CD4-positive, alpha-beta T cell (primary cell): Measurements from ENCODE around the gene MVB12A. TPM values are rescaled to one million over a fixed set of nuclear protein-coding genes. Genes with fewer than 3 reads are reported as not detected.

ENCODE experiments used
- ATAC-seq: fragments of 200-7000 bp; cut with Tn5 transposase; one replicate; pipeline ENCODE4 v1.10.0; 2022; ENCODE audit warnings: mild to moderate bottlenecking; ENCODE audit not compliant: poor library complexity
- CTCF ChIA-PET: fragments of 350-600 bp; sonication (Branson Sonifier 250); formaldehyde crosslinking; loops from one replicate; lab custom pipeline; 2021; ENCODE audit warnings: antibody characterized with exemption, inconsistent platforms; lab: Charles Lee
- POLR2A ChIA-PET: fragments of 350-600 bp; sonication (Branson Sonifier 250); formaldehyde crosslinking; loops from one replicate; lab custom pipeline; 2021; ENCODE audit warnings: antibody characterized with exemption, inconsistent platforms; lab: Charles Lee
- DNase-seq, 14 experiments: peaks; one replicate each; pipeline ENCODE4 v3.0.0-alpha.2; 2013 to 2020; ENCODE audit warnings: mixed read lengths in 2 of 14
- H3K27ac ChIP-seq, 2 donors: one replicate each; pipeline versions ENCODE4 v1.5.1 to v1.7.0; 2013; ENCODE audit warnings: low read length in 2 of 2, low read depth in 1 of 2, mild to moderate bottlenecking in 1 of 2
- H3K27me3 ChIP-seq, 2 experiments: 1 replicate in 1 of 2; 2 replicates in 1 of 2; pipeline versions ENCODE4 v1.6.1 to v1.7.0; 2013; ENCODE audit warnings: low read length in 2 of 2, control low read depth in 1 of 2, mild to moderate bottlenecking in 1 of 2, moderate library complexity in 1 of 2; ENCODE audit not compliant: insufficient read depth in 2 of 2, control insufficient read depth in 1 of 2
- H3K36me3 ChIP-seq: one replicate; pipeline ENCODE4 v1.6.1; 2013; ENCODE audit warnings: low read length, control low read depth; ENCODE audit not compliant: insufficient read depth
- H3K4me1 ChIP-seq: one replicate; pipeline ENCODE4 v1.6.1; 2013; ENCODE audit warnings: low read length, control low read depth; ENCODE audit not compliant: insufficient read depth
- H3K4me3 ChIP-seq: one replicate; pipeline ENCODE4 v1.5.1; 2013; ENCODE audit warnings: mild to moderate bottlenecking, low read length, moderate library complexity
- H3K9me3 ChIP-seq, 2 experiments: 1 replicate in 1 of 2; 2 replicates in 1 of 2; pipeline versions ENCODE4 v1.6.1 to v1.7.0; 2013; ENCODE audit warnings: low read length in 2 of 2, mild to moderate bottlenecking in 2 of 2, control low read depth in 1 of 2, moderate library complexity in 1 of 2; ENCODE audit not compliant: control insufficient read depth in 1 of 2, insufficient read depth in 1 of 2
- H3K27ac Mint-ChIP-seq: one replicate; pipeline ENCODE4 v1.8.0; 2020; ENCODE audit warnings: mixed read lengths
- H3K27me3 Mint-ChIP-seq: one replicate; pipeline ENCODE4 v1.8.0; 2021; ENCODE audit warnings: mixed read lengths
- H3K36me3 Mint-ChIP-seq: one replicate; pipeline ENCODE4 v1.8.0; 2021; ENCODE audit warnings: low read depth, mixed read lengths
- H3K4me1 Mint-ChIP-seq: one replicate; pipeline ENCODE4 v1.8.0; 2021; ENCODE audit warnings: low read depth, mixed read lengths
- H3K4me3 Mint-ChIP-seq: one replicate; pipeline ENCODE4 v1.8.0; 2020; ENCODE audit warnings: mild to moderate bottlenecking, mixed read lengths
- H3K9me3 Mint-ChIP-seq: one replicate; pipeline ENCODE4 v1.8.0; 2020; ENCODE audit warnings: mixed read lengths
- intact Hi-C, 2 experiments: fragments of 100-400 bp; cut with DNase I in 1 of 2; cut with micrococcal nuclease in 1 of 2; formaldehyde crosslinking; loops; one replicate each; pipeline versions ENCODE4 v1.15.1 to v1.9.0; 2023 to 2025; cut with DNase I, micrococcal nuclease
- total RNA-seq, 174 experiments: library from RNA in 2 of 174; stranded (reverse) in 2 of 174; gene quantifications; one replicate each; pipeline ENCODE4 v1.2.3 and lab custom pipeline; 2021 to 2026
- TF ChIP-seq, protein P1 (sequence below): fragments of 200-600 bp; IDR thresholded peaks from one replicate; pipeline ENCODE4 v1.8.0; 2022; ENCODE audit warnings: antibody characterized with exemption, mild to moderate bottlenecking

MVB12A gene
- total RNA-seq, 2 experiments from 2014 or later, result 9.8 to 10.7 TPM

DNA sequence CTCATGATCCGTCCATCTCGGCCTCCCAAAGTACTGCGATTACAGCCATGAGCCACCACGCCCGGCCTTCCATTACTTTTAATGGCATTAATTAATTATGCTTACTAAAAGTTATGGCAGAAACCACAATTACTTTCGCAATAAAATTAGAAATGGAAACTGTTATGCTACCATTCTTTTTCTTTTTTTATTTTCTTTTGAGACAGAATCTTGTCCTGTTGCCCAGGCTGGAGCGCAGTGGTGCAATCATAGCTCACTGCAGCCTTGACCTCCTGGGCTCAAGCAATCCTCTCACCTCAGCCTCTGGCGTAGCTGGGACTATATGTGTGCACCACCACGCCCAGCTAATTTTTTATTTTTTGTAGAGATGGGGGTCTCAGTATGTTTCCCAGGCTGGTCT lies 9.9 kb upstream of the MVB12A start:
- CTCF ChIA-PET, result interaction anchor here (0.6 kb wide), 1 partner anchor 102 kb away, joined by 3 read pairs; no protein-coding TSS in a partner anchor
- Mint-ChIP-seq H3K27me3 (no peaks in the 10 kb centered on the region), H3K36me3 (peaks cover 23% of the 10 kb centered on the region), H3K4me3 (no peak overlapping the region), H3K4me1 (peaks cover 28% of the 10 kb centered on the region), H3K27ac (no peak overlapping the region), H3K9me3 (no peaks in the 10 kb centered on the region)
- Histone ChIP-seq H3K9me3 (no peaks in the 10 kb centered on the region), H3K4me1 (peaks cover 39% of the 10 kb centered on the region), H3K36me3 (peaks cover 35% of the 10 kb centered on the region), H3K27ac (no peak overlapping the region), H3K27me3 (no peaks in the 10 kb centered on the region), H3K4me3 (no peak overlapping the region)
- TF ChIP-seq, protein P1, sequence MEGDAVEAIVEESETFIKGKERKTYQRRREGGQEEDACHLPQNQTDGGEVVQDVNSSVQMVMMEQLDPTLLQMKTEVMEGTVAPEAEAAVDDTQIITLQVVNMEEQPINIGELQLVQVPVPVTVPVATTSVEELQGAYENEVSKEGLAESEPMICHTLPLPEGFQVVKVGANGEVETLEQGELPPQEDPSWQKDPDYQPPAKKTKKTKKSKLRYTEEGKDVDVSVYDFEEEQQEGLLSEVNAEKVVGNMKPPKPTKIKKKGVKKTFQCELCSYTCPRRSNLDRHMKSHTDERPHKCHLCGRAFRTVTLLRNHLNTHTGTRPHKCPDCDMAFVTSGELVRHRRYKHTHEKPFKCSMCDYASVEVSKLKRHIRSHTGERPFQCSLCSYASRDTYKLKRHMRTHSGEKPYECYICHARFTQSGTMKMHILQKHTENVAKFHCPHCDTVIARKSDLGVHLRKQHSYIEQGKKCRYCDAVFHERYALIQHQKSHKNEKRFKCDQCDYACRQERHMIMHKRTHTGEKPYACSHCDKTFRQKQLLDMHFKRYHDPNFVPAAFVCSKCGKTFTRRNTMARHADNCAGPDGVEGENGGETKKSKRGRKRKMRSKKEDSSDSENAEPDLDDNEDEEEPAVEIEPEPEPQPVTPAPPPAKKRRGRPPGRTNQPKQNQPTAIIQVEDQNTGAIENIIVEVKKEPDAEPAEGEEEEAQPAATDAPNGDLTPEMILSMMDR, result no peak
- ATAC-seq, result no peak
- intact Hi-C loops, result no loop called here
- no peak for DNase-seq
- POLR2A ChIA-PET, result no interaction called here

DNA sequence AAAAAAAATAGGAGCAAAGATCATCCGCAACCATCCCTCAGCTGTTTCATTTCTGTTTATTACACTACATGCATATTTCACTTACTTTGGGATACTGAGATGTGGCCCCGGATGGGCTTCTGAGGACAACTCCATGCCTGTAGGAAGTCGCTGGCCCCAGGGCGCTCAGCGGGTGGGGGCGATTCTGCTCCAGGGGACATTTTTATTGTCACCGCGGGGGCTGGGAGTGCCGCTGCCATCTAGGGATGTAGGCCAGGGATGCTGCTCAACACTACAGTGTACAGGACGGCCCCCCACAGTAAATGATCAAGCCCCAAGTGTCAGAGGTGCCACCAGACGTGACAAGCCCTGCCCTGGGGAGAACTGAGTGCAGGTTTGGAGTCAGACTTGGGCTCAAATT lies 8.0 kb upstream of the MVB12A start:
- H3K27ac Mint-ChIP-seq, result no peak overlapping the region
- peaks cover 11% of the 10 kb centered on the region for H3K4me1 Mint-ChIP-seq
- DNase-seq, result no peak
- no peak for ATAC-seq
- no peaks in the 10 kb centered on the region for H3K27me3 ChIP-seq
- peaks cover 25% of the 10 kb centered on the region for H3K4me1 ChIP-seq
- H3K4me3 Mint-ChIP-seq, result no peak overlapping the region
- intact Hi-C loops, result no loop called here
- POLR2A ChIA-PET, result no interaction called here
- no peaks in the 10 kb centered on the region for H3K9me3 ChIP-seq
- no peaks in the 10 kb centered on the region for H3K27me3 Mint-ChIP-seq
- H3K4me3 ChIP-seq, result no peak overlapping the region
- no peak overlapping the region for H3K27ac ChIP-seq
- TF ChIP-seq, protein P1, result no peak
- peaks cover 26% of the 10 kb centered on the region for H3K36me3 Mint-ChIP-seq
- CTCF ChIA-PET, result no interaction called here
- H3K36me3 ChIP-seq, result peaks cover 45% of the 10 kb centered on the region
- H3K9me3 Mint-ChIP-seq, result no peaks in the 10 kb centered on the region

DNA sequence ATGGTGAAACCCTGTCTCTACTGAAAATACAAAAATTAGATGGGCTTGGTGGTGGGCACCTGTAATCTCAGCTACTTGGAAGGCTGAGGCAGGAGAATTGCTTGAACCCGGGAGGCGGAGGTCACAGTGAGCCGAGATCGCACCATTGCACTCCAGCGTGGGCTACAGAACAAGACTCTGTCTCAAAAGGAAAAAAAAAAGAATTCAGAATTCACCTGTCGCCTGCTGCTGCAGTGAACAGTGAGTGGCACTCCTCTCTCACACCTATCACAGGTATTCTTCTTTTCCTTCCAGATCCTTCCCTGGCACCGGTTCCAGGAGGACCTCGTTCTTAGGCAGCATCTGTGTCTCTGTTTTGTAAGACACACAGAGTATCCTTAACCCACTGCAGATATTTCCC lies 5.8 kb upstream of the MVB12A start:
- Mint-ChIP-seq H3K27me3 (no peaks in the 10 kb centered on the region), H3K27ac (no peak overlapping the region), H3K4me3 (no peak overlapping the region), H3K4me1 (peaks cover 2% of the 10 kb centered on the region), H3K9me3 (no peaks in the 10 kb centered on the region), H3K36me3 (peaks cover 26% of the 10 kb centered on the region)
- ChIA-PET CTCF (no interaction called here), POLR2A (no interaction called here)
- intact Hi-C loops, result no loop called here
- no peaks in the 10 kb centered on the region for H3K27me3 ChIP-seq
- no peak overlapping the region for H3K4me3 ChIP-seq
- no peaks in the 10 kb centered on the region for H3K9me3 ChIP-seq
- peaks cover 47% of the 10 kb centered on the region for H3K36me3 ChIP-seq
- H3K4me1 ChIP-seq, result peaks cover 9% of the 10 kb centered on the region
- ATAC-seq, result no peak
- TF ChIP-seq, protein P1, result no peak
- DNase-seq, result no peak
- no peak overlapping the region for H3K27ac ChIP-seq
